Keratinocyte (primary cell): ENCODE results near the gene CXADR.

Experiments used
- CTCF ChIP-seq, 3 experiments: IDR thresholded peaks in 1 of 3; conservative IDR thresholded peaks in 1 of 3; optimal IDR thresholded peaks in 1 of 3; 2 replicates in 2 of 3; 3 replicates in 1 of 3; pipeline versions ENCODE3 to v1.5.1; 2011; ENCODE audit warnings: low read length in 3 of 3, mild to moderate bottlenecking in 3 of 3, moderate library complexity in 2 of 3, control low read depth in 1 of 3, inconsistent platforms in 1 of 3; ENCODE audit not compliant: insufficient read depth in 2 of 3; ENCODE audit errors: extremely low read depth in 1 of 3
- EZH2 ChIP-seq: IDR thresholded peaks from one replicate; pipeline ENCODE4 v1.6.1; 2012; ENCODE audit warnings: inconsistent platforms, mild to moderate bottlenecking, low read length, moderate library complexity

DNA sequence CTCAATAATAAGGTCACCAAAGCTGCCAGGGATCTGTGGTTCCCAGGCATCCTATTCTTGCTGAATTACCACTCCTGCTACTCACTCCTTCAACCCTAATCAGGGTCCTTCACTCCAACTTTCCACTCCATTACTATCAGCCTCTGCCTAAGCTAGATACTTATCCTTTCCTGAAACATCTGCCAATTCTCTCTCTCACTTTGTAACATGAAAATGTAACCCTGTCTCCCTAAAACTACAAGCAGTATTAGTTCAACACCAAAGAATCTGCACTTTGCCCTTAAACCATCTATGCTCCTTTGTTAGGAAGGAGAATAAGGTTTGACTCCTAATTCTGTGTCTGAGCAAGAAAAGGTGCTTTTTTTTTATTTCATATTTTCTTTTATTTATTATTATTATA lies 15.5 kb upstream of the CXADR start:
- no peak for TF ChIP-seq CTCF (optimal IDR thresholded peaks at IDR 0.05 in 1 of 3, IDR thresholded peaks at IDR 0.05 in 1 of 3, conservative IDR thresholded peaks at IDR 0.05 in 1 of 3; ENCODE audit: extremely low read depth in 1 of 3, insufficient read depth in 2 of 3, low read length in 3 of 3)
- TF ChIP-seq EZH2 = no peak
